Jurkat, Clone E6-1 (cell line): ENCODE data around the gene FRA10AC1.
"Not testable (repeated sequence)": the region's sequence is repeated elsewhere in the genome, so short reads cannot be mapped to it uniquely, and the experiment has no call there.

ENCODE experiments used
- DNase-seq: peaks from one replicate; pipeline ENCODE4 v3.0.0-alpha.2; 2011; ENCODE audit warnings: low read depth, low spot score
- H3K4me3 ChIP-seq: 2 replicates; pipeline ENCODE4 v1.5.1; 2011; ENCODE audit warnings: mild to moderate bottlenecking, low read length, control low read depth, moderate library complexity

The FRA10AC1 gene

DNA sequence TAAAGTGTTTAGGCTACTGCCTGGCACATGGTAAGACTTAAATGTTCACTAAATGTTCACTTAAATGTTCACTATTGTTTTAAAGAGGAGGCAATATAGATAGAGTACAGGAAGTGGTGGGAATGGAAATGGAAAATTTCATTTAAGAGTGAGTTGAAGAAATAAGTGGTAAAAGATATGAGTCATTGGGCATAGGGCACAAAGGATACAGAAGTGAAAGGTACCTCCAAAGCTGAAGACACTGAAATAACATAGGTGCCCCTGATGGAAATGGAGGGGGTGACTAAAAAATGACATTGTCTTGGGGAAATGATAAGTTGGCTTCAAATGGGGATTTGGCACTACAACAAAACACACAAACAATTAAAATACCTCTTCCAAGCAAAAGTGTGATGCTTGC is 5.2 kb upstream of the FRA10AC1 start:
- H3K4me3 ChIP-seq, result no peak overlapping the region
- peak; percentile 16 for DNase-seq

DNA sequence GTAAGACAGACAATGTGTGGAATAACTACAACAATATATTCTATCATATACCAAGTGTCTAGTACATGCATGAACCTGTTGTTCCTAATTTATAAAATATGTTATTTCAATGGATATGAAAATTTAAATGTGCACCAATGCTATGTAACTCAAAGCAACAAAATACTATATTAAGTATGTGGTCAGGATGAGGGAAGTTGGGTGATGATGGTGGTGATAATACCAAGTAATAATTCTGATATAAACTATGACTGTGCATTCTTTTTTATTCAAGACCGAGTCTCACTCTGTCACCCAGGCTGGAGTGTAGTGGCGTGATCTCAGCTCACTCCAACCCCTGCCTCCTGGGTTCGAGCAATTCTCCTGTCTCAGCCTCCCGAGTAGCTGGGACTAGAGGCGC is 2.1 kb upstream of the FRA10AC1 start:
- H3K4me3 ChIP-seq, result no peak overlapping the region
- DNase-seq, result no peak

DNA sequence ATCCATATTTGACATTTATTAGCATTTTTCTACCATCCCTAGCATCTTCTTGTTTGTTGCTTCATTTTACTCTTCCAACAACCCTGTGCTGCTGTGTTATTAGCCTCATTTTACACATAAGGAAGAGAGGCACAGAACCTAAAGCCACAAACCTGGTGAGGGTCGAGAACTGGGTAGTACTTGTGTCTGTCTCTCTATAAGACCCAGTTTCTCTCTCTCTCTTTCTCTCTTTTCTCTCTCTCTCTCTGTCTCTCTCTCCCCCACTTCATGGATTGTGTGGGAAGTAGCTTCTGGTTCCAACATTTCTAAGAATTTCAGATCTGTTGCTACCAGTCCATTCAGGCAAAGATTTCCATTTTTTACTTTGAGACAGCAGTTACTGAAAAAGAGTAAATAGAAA is 1.4 kb upstream of the FRA10AC1 start:
- no peak for DNase-seq
- H3K4me3 ChIP-seq, result no peak overlapping the region

DNA sequence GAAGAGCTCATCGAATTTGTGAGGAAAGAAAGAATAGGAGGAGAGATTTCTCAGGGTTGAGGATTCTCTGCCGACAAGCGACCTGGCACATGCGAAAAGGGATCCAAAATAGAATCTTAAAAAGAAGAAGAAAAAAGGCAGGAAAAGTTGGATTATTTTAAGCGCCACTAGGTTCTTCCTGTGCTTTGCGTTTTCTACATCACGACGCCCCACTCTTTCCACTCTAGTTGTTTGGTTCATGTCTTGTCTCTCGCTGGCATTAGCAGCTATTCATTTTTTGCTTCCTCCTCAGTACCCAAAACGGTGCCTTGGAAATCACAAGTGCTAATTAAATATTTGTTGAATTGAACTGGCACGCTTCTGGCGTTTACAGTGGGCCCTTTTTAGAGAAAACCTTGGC is 674 bp upstream of the FRA10AC1 start:
- H3K4me3 ChIP-seq, result peak overlapping the region; percentile 62
- DNase-seq, result no peak

DNA sequence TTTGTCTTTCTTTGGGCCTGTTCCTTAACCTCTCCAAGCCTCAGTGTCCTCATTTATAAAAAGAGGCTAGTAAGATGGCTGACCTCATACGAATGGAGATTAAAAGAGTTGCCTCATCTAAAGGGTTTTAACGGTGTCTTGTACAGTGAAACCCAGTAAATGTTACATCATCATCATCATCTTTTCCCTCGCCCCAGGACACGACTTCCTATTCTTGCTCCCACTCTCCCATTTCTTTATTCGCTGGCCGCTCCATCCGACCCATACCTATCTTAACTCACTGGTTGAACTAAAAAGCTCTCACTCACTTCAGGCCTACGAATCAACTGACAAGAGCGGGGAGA is 554 bp downstream of the FRA10AC1 start:
- no peak for DNase-seq
- peak overlapping the region; percentile 62 for H3K4me3 ChIP-seq

DNA sequence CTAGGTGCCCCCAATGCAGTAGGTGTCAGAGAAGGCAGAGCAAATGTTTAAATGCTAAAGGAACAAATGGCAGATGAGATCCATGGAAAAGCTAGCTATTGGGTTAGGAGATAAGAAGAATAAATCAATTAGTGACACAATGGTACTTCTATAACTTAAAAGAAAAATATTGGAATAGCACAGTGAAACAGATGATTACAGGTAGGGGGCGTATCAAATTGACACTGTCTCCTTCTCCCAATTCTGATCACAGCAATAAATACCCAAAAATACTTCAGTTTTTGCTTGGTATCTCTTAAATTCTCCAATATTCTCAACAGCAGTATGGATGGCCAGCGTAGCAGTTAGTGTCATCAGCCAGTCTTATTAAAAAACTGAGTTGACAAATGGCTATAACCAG is 5.2 kb downstream of the FRA10AC1 start:
- H3K4me3 ChIP-seq, result no peak overlapping the region
- no peak for DNase-seq

DNA sequence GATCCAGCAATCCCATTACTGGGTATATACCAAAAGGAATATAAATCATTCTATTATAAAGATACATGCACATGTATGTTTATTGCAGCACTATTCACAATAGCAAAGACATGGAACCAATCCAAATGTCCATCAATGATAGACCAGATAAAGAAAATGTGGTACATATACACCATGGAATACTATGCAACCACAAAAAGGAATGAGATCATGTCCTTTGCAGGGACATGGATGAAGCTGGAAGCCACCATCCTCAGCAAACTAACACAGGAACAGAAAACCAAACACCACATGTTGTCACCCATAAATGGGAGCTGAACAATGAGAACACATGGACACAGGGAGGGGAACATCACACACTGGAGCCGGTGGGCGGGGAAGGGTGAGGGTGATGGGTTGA is 5.8 kb downstream of the FRA10AC1 start:
- H3K4me3 ChIP-seq, DNase-seq: not testable (repeated sequence)

DNA sequence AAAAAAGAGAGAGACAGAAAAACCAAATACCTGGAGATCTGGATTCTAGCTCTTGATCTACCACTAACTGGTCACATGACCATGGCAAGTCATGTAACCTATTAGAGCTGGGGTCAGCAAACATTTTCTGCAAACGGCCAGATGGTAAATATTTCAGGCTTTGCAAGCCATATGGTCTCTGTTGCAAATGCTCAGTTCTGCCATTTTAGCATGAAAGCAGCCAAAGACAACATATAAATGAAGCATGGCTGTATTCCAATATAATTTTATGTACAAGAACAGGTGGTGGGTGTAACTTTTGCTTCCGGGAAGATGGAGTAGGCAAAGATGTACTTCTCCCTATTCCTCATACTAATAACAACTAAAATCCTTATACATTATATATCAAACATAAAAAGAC is 6.7 kb downstream of the FRA10AC1 start:
- no peak overlapping the region for H3K4me3 ChIP-seq

DNA sequence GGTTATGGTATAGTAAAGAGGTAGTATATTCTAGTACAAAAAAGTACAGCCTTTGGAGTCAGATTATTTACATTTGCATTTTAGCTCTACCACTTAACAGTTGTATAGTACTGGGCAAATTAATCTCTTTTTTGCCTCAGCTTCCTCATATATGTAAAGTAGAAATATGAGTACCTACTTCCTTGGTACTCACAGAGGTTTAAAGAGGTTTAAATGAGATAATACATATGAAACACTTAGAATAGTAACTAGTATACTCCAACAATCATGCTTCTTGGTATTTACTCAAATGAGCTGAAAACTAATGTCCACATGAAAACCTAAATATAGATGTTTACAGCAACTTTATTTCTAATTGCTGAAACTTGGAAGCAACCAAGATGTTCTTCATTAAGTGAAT is 14.7 kb downstream of the FRA10AC1 start:
- no peak overlapping the region for H3K4me3 ChIP-seq
- no peak for DNase-seq

More for the DNA sequence above, 6.7 kb downstream of the FRA10AC1 start:
- DNase-seq, result no peak

DNA sequence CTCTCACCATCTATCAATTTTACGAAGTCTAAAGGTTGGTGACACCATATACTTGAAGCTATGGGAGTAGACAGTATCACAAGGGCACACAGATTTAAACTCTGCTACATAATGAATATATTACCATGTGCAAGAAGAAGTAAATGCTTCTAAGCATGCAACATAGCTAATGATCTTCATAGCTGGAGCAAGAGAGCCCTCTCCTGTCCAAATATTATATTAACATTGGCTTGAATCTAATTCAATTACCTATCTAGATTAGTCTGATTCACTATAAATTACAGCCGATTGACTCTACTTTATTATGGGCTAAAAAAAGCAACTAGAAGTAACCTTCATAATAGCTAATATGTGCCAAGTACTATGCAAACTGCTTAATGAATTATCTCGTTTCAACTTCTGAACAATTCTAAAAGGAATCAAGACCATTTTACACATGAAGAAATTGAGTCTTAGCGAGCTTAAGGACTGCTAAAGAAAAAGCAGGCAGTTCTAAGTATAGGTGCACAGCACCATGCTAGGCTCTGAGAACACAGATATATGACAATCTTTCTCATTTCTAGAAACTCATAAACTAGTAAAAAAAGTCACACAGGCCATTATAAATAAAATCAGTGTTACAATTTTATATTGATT is 21.9 kb downstream of the FRA10AC1 start:
- no peak overlapping the region for H3K4me3 ChIP-seq
- DNase-seq, result peak; percentile 15

DNA sequence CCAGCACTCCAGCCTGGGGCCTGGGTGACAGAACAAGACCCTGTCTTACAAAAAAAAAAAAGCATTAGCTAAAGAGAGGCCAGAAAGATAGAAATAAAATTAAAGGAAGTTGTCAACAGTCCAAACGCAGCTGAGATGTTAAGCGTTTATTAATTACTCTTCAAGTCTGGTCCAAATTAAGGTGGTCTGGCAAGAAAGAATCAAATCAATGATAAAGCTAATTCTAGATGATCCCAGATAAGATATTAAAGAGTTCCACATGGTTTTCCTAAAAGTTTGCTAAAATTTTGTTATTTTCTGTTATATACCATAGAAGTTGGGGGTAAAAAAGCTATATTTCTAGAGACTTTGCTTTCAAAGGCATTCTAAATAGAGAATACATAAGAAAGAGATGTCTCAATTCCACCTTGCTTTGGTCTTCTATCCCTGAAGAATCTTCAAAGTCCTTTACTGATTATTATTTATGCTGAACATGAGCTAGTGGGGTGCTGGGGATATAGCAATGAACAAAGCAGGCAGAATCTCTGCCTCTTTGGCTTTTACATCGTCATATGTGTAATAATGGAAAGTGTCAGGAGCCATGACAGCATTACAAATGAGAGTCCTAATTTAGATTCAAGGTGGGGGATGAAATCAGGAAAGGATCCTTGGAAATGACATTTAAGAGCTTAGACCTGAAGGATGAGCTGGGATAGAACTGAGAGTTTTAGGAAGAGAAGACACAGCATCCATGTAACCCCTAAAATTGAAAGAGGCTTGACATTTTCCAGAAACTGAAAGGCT is 23.4 kb downstream of the FRA10AC1 start:
- no peak for DNase-seq
- no peak overlapping the region for H3K4me3 ChIP-seq

DNA sequence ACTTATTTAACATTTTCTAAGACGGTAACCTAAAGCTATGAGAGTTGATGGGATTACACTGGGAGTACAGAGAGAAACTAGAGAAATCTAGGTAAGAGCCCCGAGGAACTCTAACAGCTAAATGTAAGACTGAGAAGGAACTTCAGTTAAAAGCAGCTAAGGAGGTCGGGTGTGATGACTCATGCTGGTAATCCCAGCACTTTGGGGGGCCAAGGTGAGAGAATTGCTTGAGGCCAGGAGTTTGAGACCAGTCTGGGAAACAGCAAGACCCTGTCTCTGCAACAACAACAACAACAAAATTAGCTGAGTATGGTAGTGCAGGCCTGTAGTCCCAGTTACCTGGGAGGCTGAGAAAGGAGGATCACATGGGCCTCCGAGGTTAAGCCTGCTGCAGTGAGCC is 24.0 kb downstream of the FRA10AC1 start:
- no peak overlapping the region for H3K4me3 ChIP-seq
- no peak for DNase-seq

DNA sequence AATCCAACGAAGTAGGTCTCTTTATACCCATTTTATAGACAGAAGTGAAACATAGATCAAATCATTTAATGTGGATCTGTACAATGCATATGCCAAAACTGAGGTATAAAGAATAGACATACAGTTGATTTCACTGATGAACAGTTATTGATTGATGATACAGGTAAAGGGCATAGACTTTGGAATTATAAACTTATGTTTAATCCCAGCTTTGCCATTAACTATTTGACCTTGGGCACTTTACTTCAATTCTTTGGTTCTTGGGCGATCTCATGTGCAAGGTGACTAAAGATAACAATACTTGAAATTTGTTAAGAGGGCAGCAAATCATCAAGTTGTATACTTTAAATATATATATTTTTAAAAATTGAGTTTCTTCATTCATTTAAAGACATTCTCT is 28.6 kb downstream of the FRA10AC1 start:
- no peak overlapping the region for H3K4me3 ChIP-seq
- DNase-seq, result no peak

DNA sequence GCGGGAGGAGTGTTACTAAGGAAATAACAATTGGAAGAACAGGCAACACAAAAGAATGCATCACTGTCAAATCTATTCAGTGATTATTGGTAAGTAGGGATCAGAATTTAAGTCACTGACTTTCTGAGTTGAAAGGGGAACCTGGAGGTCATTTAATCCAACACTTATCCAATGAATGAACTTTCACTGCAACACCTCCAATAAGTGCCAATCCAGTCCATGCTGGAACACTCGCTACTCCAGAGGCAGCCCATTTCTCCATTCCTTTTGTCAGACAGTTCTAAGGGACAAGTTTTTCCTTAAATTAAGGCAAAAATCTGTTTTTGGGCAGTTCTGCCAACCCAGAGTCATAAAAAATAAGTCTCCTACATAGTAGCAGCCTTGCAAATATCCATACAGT is 29.5 kb downstream of the FRA10AC1 start:
- no peak for DNase-seq

DNA sequence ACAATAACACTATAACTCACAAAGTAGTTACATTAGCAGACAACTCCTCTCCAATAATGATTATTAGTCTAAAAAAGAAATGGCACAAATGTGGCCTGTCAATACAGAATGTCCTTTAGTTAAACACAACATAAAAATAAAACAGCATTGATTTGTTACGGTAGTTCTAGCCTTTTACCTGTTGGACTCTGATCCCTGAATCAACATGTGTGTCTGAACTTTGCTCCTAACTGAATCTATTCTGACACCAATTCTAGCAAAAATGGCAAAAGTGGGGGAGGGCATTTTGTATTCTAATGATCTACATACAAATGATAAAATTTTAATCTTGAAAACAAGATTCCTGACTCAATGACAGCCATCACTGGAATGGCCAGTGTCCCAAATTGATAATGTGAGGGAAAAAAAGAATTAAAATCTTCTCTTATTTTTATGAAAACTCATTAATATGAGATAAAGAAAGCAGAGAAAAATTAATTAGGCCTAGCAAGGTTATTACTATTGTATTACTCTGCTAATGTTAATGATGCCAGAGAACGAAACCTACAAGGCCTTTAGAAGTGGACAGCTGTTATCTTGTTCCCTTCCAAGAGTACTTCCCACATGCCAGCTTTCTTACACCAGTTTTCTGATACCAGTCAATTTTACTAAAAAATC is 30.2 kb downstream of the FRA10AC1 start:
- no peak overlapping the region for H3K4me3 ChIP-seq
- no peak for DNase-seq

More for the DNA sequence above, 29.5 kb downstream of the FRA10AC1 start:
- H3K4me3 ChIP-seq, result no peak overlapping the region

DNA sequence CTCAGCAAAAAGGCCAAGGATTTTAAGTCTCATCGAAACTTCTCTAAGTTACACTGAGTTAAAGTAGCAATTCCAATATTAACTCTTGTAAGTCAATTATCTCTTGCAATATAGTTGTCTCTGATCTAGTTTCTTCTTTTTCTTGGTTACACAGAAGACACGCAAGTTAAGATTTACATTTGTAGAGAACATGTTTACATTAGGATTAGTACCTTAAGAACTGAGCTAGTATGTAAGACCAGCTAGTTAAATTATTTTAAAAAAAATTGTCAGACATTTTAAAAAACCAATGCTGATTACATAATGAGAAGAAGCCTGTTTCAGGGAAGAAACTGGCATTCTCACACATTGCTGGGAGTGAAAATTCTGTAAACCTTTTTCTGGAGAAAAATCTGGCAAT is 31.4 kb downstream of the FRA10AC1 start:
- no peak for DNase-seq
- no peak overlapping the region for H3K4me3 ChIP-seq

DNA sequence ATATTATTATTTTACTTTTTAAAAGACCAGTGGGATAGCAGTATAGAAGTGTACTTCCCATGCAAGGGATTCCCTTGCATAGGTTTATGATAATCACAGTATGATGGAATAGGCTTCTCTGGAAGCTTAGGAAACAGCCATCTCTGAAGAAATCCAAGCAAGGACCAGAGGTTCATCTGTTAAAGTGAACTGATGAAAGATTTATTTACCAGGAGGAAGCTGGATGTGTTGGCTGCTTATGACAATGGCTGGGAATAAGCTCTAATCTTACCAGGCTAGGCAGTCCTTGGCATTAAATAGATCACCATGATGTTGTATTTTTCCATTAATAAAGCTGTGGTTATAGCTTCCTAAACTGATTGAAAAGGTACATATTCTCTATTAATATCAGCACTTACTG is 32.0 kb downstream of the FRA10AC1 start:
- no peak overlapping the region for H3K4me3 ChIP-seq
- no peak for DNase-seq

DNA sequence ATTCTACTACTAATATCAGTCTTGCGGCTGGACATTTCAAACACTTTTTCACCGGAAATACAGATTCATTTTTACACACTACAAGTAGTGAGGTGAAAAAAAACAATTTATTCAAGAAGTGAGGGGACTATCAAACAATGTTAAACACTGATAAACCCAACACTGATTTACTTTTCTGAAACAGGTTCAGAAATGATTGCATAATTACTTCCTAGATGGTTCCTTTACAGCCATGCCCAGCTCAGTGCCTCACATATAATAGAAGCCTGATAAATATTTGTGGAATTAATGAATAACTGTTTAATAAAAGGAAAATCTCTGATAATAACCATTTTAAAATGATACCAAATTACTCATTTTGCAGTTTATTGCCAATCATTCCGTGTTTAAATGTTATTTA is 34.6 kb downstream of the FRA10AC1 start:
- H3K4me3 ChIP-seq, result no peak overlapping the region

DNA sequence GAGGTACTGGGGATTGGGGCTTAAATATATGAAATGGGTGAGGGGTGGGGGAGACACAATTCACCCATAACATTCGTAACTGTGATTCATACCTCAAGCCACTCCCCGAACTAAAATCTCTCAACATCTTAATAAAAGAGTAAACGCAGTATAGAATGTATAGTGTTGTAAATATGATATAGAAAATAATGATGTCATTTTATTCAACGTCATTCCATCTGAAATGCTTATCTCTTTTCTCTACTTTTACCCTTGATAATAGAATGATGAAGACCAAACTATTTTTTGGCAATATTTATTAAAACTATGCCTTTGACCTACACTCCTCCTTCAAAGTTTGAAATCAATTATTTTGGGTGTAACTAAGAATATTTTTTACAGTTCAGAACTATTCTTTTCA is 36.4 kb downstream of the FRA10AC1 start:
- H3K4me3 ChIP-seq, result no peak overlapping the region
- no peak for DNase-seq

More for the DNA sequence above, 34.6 kb downstream of the FRA10AC1 start:
- no peak for DNase-seq

DNA sequence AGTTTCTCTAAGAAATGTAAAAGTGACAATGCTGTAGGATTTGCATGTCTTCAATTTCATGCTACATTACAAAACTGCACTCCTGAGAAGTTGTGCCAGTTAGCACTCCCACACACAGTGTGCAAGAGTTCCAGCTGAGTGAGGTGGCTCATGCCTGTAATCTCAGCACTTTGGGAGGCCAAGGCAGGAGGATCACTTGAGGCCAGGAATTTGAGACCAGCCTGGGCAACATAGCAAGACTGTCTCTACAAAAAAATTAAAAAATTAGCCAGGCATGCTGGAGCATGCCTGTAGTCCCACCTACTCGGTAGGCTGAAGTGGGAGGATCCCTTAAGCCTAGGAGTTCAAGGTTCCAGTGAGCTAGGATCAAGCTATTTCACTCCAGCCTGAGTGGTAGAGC is 44.6 kb downstream of the FRA10AC1 start:
- no peak for DNase-seq
- no peak overlapping the region for H3K4me3 ChIP-seq

DNA sequence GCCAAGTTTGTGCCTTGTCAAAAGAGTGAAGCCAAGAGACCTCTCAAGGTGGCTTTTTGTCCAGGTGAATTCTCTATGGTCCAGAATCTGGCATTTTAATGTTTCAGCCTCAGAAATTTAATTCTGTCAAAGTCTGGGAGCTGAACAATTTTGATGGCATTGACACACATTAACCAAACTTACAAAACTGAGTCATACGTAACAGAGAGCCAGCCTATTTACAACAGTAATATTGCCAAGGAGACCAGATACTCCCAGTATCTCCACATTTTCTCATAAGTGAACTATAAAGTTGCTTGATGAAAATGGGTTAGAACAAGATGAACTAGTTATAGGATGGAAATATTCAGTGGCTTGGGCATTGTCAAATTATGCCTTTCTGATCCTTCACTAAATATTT is 46.2 kb downstream of the FRA10AC1 start:
- no peak for DNase-seq
- no peak overlapping the region for H3K4me3 ChIP-seq
